ENCODE results near the gene KLRB1.

GRCh38 chr12:9597365-9597764 lies 10.4 kb downstream of the KLRB1 start:
- TF ChIP-seq REST (IDR thresholded peaks at IDR 0.05; ENCODE audit: low read depth) (no peak), YY1 (IDR thresholded peaks at IDR 0.05; ENCODE audit: extremely low read depth, insufficient replicate concordance, low read depth, low read length) (no peak), EZH2phosphoT487 (IDR thresholded peaks at IDR 0.05; ENCODE audit: borderline replicate concordance) (no peak), POLR2A (IDR thresholded peaks at IDR 0.05; ENCODE audit: borderline replicate concordance, extremely low read depth, insufficient read depth, insufficient read length) (no peak), EZH2 (IDR thresholded peaks at IDR 0.05) (no peak), CTCF (IDR thresholded peaks at IDR 0.05 in 2 of 3, conservative IDR thresholded peaks at IDR 0.05 in 1 of 3; ENCODE audit: borderline replicate concordance in 1 of 3, insufficient read depth in 1 of 3, low read depth in 2 of 3, low read length in 2 of 3) (no peak), RAD21 (IDR thresholded peaks at IDR 0.05; ENCODE audit: low read depth) (no peak)
- TF ChIP-seq, protein P1, sequence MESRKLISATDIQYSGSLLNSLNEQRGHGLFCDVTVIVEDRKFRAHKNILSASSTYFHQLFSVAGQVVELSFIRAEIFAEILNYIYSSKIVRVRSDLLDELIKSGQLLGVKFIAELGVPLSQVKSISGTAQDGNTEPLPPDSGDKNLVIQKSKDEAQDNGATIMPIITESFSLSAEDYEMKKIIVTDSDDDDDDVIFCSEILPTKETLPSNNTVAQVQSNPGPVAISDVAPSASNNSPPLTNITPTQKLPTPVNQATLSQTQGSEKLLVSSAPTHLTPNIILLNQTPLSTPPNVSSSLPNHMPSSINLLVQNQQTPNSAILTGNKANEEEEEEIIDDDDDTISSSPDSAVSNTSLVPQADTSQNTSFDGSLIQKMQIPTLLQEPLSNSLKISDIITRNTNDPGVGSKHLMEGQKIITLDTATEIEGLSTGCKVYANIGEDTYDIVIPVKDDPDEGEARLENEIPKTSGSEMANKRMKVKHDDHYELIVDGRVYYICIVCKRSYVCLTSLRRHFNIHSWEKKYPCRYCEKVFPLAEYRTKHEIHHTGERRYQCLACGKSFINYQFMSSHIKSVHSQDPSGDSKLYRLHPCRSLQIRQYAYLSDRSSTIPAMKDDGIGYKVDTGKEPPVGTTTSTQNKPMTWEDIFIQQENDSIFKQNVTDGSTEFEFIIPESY (IDR thresholded peaks at IDR 0.05; ENCODE audit: extremely low read depth, insufficient replicate concordance, low read length), result no peak

Measured in HCT116 (cell line).